Stimulated activated CD8-positive, alpha-beta memory T cell treated with anti-CD3 and anti-CD28 coated beads, Interleukin-4, amount 100 ng/mL, for 4 hours (primary cell): ENCODE data around the gene APPBP2.
"Not testable (repeated sequence)": the region's sequence is repeated elsewhere in the genome, so short reads cannot be mapped to it uniquely, and the experiment has no call there.

Experiments
- DNase-seq, 2 donors: peaks; one replicate each; pipeline ENCODE4 v3.0.0-alpha.2; 2020; ENCODE audit warnings: low read depth in 2 of 2, low spot score in 1 of 2

Gene APPBP2

GRCh38 chr17:60534613-60535157 is 8.6 kb upstream of the APPBP2 start:
- no peak for DNase-seq

DNA sequence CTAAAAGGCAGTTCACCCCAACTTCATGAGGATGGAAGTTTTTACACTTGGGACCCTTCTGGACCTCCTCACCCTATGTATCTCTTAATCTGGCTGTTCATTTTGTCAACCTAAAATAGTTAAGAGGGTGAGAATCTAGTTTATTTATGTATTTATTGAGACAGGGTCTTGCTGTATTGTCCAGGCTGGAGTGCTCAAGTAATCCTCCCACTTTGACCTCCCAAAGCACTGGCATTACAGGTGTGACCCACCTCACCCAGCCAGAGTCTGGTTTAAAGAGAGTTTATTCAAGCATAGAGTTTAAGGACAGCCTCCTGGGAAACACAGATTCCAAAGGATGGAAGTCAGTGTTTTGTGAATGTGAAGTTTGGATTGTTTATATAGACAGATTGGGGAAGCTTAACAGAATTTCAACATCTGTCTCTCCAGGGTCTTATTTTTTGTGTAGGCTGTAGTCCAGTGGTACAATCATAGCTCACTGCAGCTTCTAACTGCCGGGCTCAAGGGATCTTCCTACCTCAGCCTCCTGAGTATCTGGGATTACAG is 8.0 kb upstream of the APPBP2 start:
- no peak for DNase-seq

- DNase-seq = no peak
Observed at GRCh38 chr17:60529806-60530205, 3.8 kb upstream of the APPBP2 start.

DNA sequence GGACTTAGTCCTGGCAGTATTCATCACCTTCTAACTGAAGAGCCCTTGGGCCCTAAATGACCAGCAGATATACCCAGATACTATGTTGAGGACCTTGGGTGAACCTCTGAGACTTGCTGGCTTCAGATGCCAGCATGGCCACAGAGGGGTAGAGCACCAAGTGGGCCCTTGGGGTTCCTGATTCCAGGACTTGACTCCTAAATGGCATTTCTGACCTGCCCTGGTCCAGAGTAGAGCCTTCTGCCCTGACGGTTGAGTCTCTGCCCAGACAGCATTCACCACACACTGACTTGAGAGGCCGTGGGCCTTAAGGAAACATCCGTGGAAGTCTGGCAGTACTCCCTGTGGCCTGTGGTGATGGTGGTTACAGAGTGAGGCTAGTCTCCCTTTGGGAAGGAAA is 2.8 kb upstream of the APPBP2 start:
- DNase-seq = no peak

DNA sequence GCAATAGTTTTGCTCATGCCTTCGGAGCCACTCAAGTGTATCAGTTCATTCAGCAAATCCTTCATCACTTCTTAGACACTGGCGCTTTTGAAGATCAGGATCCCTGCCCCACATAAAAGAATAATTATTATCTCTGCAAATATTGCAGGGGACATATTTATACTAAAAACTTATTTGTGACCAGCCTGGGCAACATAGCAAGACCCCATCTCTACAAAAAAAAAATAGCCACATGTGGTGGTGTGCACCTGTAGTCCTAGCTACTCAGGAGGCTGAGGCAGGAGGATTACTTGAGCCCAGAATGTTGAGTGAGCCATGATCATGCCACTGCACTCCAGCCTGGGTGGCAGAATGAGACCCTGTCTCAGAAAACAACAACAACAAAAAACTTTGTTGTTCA is 1.7 kb upstream of the APPBP2 start:
- no peak for DNase-seq

GRCh38 chr17:60526726-60527125 is 684 bp upstream of the APPBP2 start:
- DNase-seq = no peak

GRCh38 chr17:60525328-60525684 is 736 bp downstream of the APPBP2 start:
- no peak for DNase-seq

- DNase-seq = no peak
Observed at GRCh38 chr17:60524463-60525327, 1.3 kb downstream of the APPBP2 start.

DNA sequence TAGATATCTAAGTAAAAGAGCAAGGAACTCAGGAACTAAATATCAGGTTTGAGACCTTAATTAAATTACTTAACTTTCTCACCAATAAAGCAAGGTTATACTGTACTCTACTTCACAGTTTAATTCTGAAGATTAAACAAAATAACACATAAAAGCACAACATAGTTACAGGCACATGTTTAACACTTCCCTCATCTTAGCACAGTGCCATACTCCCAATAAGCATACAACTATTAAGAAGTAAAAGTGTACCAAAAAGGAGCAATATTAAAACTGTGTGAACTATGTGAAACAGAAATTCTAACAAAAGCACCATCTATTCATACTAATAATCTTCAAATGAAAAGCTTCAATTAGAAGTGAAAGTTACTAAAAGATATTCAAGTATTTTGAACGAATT is 2.2 kb downstream of the APPBP2 start:
- DNase-seq = no peak

- no peak for DNase-seq
Observed at GRCh38 chr17:60522889-60523626, 3.0 kb downstream of the APPBP2 start.

- DNase-seq = no peak
Observed at GRCh38 chr17:60519795-60520194, 6.2 kb downstream of the APPBP2 start.

- DNase-seq = not testable (repeated sequence)
Observed at GRCh38 chr17:60515683-60516082, 10.4 kb downstream of the APPBP2 start.

DNA sequence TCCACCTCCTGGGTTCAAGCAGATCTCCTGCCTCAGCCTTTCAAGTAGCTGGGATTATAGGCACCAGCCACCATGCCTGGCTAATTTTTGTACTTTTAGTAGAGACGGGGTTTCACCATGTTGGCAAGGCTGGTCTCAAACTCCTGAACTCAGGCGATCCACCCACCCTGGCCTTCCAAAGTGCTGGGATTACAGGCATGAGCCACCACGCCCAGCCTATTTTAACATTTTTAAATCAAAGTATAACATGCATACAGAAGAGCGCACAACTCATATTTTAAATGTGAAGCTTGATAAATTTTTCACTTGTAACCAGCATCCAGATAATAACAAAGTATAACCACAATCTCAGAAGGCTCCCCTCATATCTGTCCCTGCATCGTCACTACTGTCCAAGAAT is 10.8 kb downstream of the APPBP2 start:
- DNase-seq = not testable (repeated sequence)

DNA sequence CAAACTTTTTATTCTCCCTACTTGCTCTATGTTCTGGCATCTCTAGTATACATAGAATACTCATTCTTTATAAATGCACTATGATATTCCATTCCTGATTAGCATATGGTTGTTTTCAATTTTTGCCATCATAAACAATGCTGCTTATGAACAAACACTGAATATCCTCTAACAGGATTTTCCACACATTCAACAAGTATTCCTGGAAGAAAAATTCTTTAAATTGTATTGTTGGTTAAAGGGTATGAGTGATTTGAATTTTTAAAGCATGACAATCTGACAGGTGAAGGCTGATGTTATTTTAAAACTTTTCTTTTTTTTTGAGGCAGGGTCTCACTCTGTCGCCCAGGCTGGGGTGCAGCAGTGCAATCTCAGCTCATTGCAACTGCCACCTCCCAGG is 11.5 kb downstream of the APPBP2 start:
- no peak for DNase-seq

GRCh38 chr17:60514053-60514452 is 12.0 kb downstream of the APPBP2 start:
- no peak for DNase-seq

GRCh38 chr17:60513014-60513413 is 13.0 kb downstream of the APPBP2 start:
- DNase-seq = no peak

DNA sequence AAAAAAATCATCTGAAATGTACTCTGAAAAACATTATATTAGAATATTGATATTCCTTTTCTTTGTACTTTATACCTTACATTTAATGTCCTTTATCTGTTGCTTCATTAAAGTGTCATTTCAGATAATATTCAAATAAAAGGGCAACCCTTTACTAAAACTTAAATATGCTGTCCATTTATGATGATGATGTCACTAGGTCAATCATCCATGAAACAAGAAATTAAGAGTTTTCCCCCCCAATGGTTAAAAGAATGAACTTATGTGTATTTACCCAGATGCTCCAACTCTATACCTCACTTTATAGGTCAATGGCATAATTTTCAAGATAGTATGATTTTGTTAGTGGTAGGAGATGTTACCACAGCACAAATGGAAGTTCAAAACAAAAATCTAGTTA is 15.3 kb downstream of the APPBP2 start:
- DNase-seq = no peak

GRCh38 chr17:60510031-60510430 is 16.0 kb downstream of the APPBP2 start:
- DNase-seq = no peak

DNA sequence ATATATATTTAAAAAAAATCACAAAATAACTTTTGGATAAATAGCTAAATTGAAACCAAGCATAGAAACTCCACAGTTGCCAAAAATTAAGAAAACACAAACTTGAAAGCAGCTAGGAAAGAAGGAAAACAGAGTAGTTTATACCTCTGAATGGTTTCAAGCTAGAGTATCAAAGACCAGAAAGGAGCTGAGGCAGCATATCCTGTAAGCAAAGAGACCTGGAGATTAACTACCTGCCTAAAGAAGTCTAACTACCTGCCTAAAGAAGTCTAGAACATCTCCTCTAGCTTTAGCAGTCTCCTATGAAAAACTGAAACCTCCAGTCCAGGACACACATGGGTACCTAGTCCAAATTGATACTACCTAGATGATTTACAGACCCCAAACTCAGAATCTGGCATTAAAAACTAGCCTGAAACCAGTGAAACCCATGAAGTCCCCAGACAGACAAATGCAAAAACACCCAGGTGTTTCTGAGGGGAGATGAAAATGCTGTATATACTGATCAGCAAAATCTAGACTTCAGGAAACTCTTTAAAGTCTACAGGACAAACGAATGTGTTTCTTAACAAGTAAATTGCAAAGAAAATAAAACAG is 17.6 kb downstream of the APPBP2 start:
- no peak for DNase-seq

GRCh38 chr17:60506312-60506711 is 19.7 kb downstream of the APPBP2 start:
- no peak for DNase-seq

- DNase-seq = no peak
Observed at GRCh38 chr17:60502145-60502544, 23.9 kb downstream of the APPBP2 start.

- no peak for DNase-seq
Observed at GRCh38 chr17:60501589-60501988, 24.5 kb downstream of the APPBP2 start.
